ENCODE results near the gene STPG3. TPM values are rescaled to one million over a fixed set of nuclear protein-coding genes. Genes with fewer than 3 reads are reported as not detected.

The STPG3 gene
- total and polyA plus RNA-seq, 2 of the 13 experiments (the other 11 are each of a cell fraction or from before 2014, with no cell fraction given): not detected

- TF ChIP-seq NFAT5 (CRISPR knock-in tag; IDR thresholded peaks at IDR 0.05) (no peak), NFIB (CRISPR knock-in tag; IDR thresholded peaks at IDR 0.05; ENCODE audit: borderline replicate concordance) (no peak), MXI1 (IDR thresholded peaks at IDR 0.05; ENCODE audit: borderline replicate concordance, low read depth, low read length) (peak; percentile 42; the same call in 1 of the 3 replicates), FIP1L1 (IDR thresholded peaks at IDR 0.05; ENCODE audit: borderline replicate concordance, insufficient read depth, low read depth, low read length) (no peak), SAFB2 (CRISPR knock-in tag; IDR thresholded peaks at IDR 0.05; ENCODE audit: borderline replicate concordance, low read depth) (no peak), TCF7L2 (IDR thresholded peaks at IDR 0.05; ENCODE audit: low read depth, low read length) (no peak), SP4 (CRISPR knock-in tag; IDR thresholded peaks at IDR 0.05) (no peak; the same call in 1 of the 2 replicates), ETS1 (CRISPR knock-in tag; IDR thresholded peaks at IDR 0.05) (no peak), KIAA2018 (CRISPR knock-in tag; IDR thresholded peaks at IDR 0.05; ENCODE audit: borderline replicate concordance) (no peak), JUNB (CRISPR knock-in tag; IDR thresholded peaks at IDR 0.05; ENCODE audit: borderline replicate concordance) (peak; percentile 86), HNF1B (CRISPR knock-in tag; IDR thresholded peaks at IDR 0.05) (0 out of 2 replicates have a peak, but pooled peaks have one; percentile 48), ZNF746 (CRISPR knock-in tag; IDR thresholded peaks at IDR 0.05) (peak; percentile 89; the same call in 1 of the 2 replicates)
Observed at GRCh38 chr9:137218754-137219271, 32.3 kb upstream of the STPG3 start (continued).

Measured in HepG2 (cell line).